Upper lobe of right lung (tissue), 1 donor: ENCODE results near the gene HINFP. TPM values are rescaled to one million over a fixed set of nuclear protein-coding genes. Genes with fewer than 3 reads are reported as not detected.
"Not testable (repeated sequence)": the region's sequence is repeated elsewhere in the genome, so short reads cannot be mapped to it uniquely, and the experiment has no call there.

Experiments used
- ATAC-seq: fragments of 200-7000 bp; cut with Tn5 transposase; one replicate; pipeline ENCODE4 v1.9.1; 2020; ENCODE audit warnings: mild to moderate bottlenecking, moderate library complexity
- DNase-seq: peaks from one replicate; pipeline ENCODE4 v3.0.0-alpha.2; 2020
- H3K27ac ChIP-seq: fragments of 200-600 bp; one replicate; pipeline ENCODE4 v1.8.0; 2022
- H3K27me3 ChIP-seq: fragments of 200-600 bp; one replicate; pipeline ENCODE4 v1.8.0; 2022; ENCODE audit warnings: mild to moderate bottlenecking
- H3K36me3 ChIP-seq: fragments of 200-600 bp; one replicate; pipeline ENCODE4 v1.8.0; 2022
- H3K4me1 ChIP-seq: fragments of 200-600 bp; one replicate; pipeline ENCODE4 v1.8.0; 2022
- H3K4me3 ChIP-seq: fragments of 200-600 bp; one replicate; pipeline ENCODE4 v1.8.0; 2022; ENCODE audit warnings: mild to moderate bottlenecking
- H3K9me3 ChIP-seq: fragments of 200-600 bp; one replicate; pipeline ENCODE4 v1.8.0; 2022
- intact Hi-C: fragments of 100-400 bp; cut with DNase I; formaldehyde crosslinking; loops from one replicate; pipeline ENCODE4 v1.11.0; 2022
- total RNA-seq: library from RNA; stranded (reverse); fragmentation: NEBNext Ultra II Directional; extraction: Animal tissue kit (Norgen Biotek cat#: 25700); gene quantifications from one replicate; pipeline ENCODE4 v1.2.1, GENCODE V29; 2021
- TF ChIP-seq, protein P1 (sequence below): fragments of 200-600 bp; IDR thresholded peaks from one replicate; pipeline ENCODE4 v1.8.0; 2022; ENCODE audit warnings: antibody characterized with exemption
- donor health status: DM: no; HTN: yes; CAD: no; lungs with severe emphysema.

Gene HINFP
- total RNA-seq, 1 donor from 2014 or later = 25.2 TPM

DNA sequence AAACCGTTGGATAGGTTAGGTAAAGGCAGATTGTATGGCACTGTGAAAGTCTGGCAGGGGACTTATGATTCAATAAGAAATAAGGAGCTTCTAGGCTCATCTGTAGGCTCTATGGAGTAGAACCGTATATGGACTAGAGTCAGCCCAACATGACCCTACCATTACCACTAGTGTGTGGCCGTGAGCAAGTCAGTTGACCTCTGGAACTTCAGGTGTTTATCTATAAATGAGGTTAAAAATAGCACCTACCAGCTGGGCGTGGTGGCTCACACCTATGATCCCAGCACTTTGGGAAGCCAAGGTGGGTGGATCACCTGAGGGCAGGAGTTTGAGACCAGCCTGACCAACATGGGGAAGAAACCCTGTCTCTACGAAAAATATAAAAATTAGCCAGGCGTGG lies 4.4 kb downstream of the HINFP start:
- peaks cover 44% of the 10 kb centered on the region for H3K36me3 ChIP-seq

DNA sequence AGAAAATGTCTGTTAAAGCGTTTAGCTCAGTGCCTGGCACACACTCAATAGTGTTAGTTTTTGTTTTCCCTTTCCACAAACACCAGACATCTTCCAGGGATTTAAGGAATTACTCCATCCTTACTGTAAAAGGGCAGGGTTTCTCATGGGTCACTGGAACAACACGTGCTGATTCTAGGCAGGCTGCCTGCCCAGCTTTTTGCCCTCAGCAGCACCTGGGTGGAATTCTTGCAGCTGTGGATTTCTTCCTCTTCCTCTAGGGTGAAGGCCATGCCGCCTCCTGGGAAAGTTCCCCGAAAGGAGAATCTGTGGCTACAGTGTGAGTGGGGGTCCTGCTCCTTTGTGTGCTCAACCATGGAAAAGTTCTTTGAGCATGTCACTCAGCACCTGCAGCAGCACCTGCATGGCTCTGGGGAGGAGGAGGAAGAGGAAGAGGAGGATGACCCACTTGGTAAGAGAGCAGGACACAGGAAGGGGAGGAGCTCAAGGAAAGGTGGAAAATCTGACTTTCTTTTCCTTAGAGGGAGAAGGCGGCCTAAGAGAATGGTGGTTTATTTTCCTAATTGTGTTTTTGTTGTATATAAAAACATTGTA lies 5.4 kb downstream of the HINFP start:
- Histone ChIP-seq H3K27me3 (no peaks in the 10 kb centered on the region), H3K4me3 (no peak overlapping the region), H3K4me1 (peaks cover 10% of the 10 kb centered on the region), H3K27ac (no peak overlapping the region), H3K9me3 (no peaks in the 10 kb centered on the region), H3K36me3 (peaks cover 54% of the 10 kb centered on the region)
- ATAC-seq (no peak), DNase-seq (no peak)
- TF ChIP-seq, protein P1, sequence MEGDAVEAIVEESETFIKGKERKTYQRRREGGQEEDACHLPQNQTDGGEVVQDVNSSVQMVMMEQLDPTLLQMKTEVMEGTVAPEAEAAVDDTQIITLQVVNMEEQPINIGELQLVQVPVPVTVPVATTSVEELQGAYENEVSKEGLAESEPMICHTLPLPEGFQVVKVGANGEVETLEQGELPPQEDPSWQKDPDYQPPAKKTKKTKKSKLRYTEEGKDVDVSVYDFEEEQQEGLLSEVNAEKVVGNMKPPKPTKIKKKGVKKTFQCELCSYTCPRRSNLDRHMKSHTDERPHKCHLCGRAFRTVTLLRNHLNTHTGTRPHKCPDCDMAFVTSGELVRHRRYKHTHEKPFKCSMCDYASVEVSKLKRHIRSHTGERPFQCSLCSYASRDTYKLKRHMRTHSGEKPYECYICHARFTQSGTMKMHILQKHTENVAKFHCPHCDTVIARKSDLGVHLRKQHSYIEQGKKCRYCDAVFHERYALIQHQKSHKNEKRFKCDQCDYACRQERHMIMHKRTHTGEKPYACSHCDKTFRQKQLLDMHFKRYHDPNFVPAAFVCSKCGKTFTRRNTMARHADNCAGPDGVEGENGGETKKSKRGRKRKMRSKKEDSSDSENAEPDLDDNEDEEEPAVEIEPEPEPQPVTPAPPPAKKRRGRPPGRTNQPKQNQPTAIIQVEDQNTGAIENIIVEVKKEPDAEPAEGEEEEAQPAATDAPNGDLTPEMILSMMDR = no peak
- intact Hi-C loops = no loop called here

More for the DNA sequence above, 4.4 kb downstream of the HINFP start:
- no peak overlapping the region for H3K27ac ChIP-seq
- ATAC-seq = no peak
- no peaks in the 10 kb centered on the region for H3K9me3 ChIP-seq
- no peak for DNase-seq
- TF ChIP-seq, protein P1 = no peak
- no peak overlapping the region for H3K4me3 ChIP-seq
- intact Hi-C loops = no loop called here
- H3K4me1 ChIP-seq = peaks cover 10% of the 10 kb centered on the region
- no peaks in the 10 kb centered on the region for H3K27me3 ChIP-seq

DNA sequence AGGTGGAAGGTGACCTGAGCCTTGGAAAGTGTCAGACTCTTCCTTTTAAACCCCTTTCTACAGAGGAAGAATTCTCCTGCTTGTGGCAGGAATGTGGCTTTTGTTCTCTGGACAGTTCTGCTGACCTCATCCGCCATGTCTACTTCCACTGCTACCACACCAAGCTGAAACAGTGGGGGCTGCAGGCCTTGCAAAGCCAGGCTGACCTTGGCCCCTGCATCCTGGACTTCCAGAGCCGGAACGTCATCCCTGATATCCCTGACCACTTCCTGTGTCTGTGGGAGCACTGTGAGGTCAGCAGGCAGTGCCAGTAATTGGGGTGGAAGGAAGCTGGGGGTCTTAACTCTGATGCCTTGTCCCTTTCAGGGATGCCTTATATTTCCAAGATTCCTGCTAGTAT lies 9.3 kb downstream of the HINFP start:
- ATAC-seq = no peak
- Histone ChIP-seq H3K4me1 (peaks cover 3% of the 10 kb centered on the region), H3K36me3 (peaks cover 72% of the 10 kb centered on the region), H3K4me3 (no peak overlapping the region), H3K27ac (no peak overlapping the region), H3K27me3 (no peaks in the 10 kb centered on the region), H3K9me3 (no peaks in the 10 kb centered on the region)
- intact Hi-C loops = no loop called here
- TF ChIP-seq, protein P1 = no peak
- DNase-seq = no peak

DNA sequence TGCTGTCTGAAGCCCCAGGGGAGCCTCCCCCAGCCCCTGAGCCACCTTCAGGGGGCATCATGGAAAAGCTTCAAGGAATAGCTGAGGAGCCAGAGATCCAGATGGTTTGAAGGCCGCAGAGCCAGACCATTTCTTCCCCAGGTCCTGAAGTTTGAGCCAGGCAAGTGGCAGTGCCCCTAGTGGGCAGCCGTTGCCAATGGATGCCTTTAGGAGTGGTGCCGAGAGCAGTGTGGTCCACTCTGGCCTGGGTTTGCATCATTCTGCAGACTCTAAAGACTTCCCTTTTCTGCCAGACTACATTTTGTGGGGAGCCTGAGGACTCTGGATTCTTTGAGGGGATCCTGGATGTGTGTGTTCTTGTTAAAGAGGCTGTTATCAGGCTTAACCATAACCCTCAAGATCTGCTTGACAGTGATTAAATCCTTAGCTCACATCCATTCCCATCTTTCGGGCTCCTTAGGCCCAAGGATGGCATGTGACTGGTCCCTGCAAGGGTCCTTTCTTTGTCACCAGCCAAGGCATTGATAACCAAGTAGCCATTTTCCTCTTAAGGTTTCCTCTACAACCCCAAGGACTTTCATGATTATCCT lies 13.1 kb downstream of the HINFP start:
- no peaks in the 10 kb centered on the region for H3K27me3 ChIP-seq
- no peak overlapping the region for H3K4me3 ChIP-seq
- TF ChIP-seq, protein P1 = peak; percentile 56
- H3K4me1 ChIP-seq = no peaks in the 10 kb centered on the region
- no peak overlapping the region for H3K27ac ChIP-seq
- ATAC-seq (peak; percentile 89), DNase-seq (no peak)
- H3K36me3 ChIP-seq = peaks cover 58% of the 10 kb centered on the region
- intact Hi-C loops = no loop called here
- H3K9me3 ChIP-seq = no peaks in the 10 kb centered on the region

DNA sequence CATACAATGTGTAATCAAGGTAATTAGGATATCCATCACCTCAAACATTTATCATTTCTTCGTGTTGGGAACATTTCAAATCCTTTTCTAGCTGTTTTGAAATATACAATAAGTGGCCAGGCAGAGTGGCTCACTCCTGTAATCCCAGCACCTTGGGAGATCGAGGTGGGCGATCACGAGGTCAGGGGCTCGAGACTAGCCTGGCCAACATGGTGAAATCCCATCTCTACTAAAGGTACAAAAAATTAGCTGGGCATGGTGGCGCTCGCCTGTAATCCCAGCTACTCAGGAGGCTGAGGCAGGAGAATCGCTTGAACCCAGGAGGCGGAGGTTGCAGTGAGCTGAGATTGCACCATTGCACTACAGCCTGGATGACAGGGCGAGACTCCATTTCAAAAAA lies 17.9 kb downstream of the HINFP start:
- H3K36me3 ChIP-seq = peaks cover 10% of the 10 kb centered on the region
- H3K9me3 ChIP-seq, H3K4me1 ChIP-seq, H3K27ac ChIP-seq, H3K4me3 ChIP-seq, ATAC-seq, intact Hi-C loops, H3K27me3 ChIP-seq, DNase-seq: not testable (repeated sequence)

DNA sequence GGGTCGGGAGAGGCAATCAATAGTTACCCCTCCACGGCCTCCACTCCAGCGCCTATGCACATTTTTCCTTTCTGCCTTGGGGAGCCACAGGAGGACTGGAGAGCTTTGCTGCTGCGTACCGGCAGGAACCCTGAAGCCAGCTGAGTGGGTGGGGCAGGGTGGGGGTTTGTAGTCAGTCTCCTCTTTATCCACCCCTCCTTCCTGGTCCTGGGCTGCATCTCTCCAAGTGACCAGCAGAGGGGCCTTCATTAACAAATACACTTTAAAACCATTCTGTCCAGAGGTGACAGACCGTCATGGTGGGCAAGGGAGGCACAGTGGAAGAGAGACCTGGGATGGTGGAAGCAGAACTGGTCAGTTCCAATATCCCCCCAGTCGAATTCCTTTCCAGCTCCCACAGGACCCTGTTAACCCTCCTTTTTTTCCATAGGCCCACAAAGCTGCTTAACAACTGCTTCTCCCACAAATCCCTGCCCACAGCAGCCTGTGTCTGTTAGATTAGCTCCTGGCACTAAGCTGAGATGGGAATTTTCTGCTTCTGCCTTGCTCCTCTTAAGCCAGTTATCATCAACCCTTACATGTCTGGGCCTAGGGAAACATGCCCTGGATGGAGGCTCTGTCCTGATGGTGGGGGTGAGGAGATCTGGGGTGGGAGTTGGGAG lies 23.6 kb downstream of the HINFP start:
- Histone ChIP-seq H3K4me3 (no peak overlapping the region), H3K9me3 (no peaks in the 10 kb centered on the region), H3K27me3 (peaks cover 20% of the 10 kb centered on the region), H3K36me3 (no peaks in the 10 kb centered on the region), H3K27ac (no peak overlapping the region), H3K4me1 (peaks cover 12% of the 10 kb centered on the region)
- ATAC-seq (peak; percentile 90), DNase-seq (peak; percentile 55)
- intact Hi-C loops = no loop called here
- TF ChIP-seq, protein P1 = peak; percentile 75
